GM23338 (cell line): Measurements from ENCODE around the gene RNASE8. TPM values are rescaled to one million over a fixed set of nuclear protein-coding genes. Genes with fewer than 3 reads are reported as not detected.

Experiments
- ATAC-seq: fragments of 200-7000 bp; cut with Tn5 transposase; 3 replicates; pipeline ENCODE4 v1.9.1; 2020
- DNase-seq: peaks from one replicate; pipeline ENCODE4 v3.0.0-alpha.2; 2015; ENCODE audit warnings: low spot score
- H2AFZ ChIP-seq: fragments of 200-600 bp; sonication (generic); 2 replicates; pipeline ENCODE4 v1.8.0; 2016; ENCODE audit warnings: antibody characterized with exemption, mild to moderate bottlenecking, moderate library complexity
- H3F3A ChIP-seq: fragments of 200-600 bp; sonication (generic); replicated peaks from 2 replicates; pipeline ENCODE4 v1.8.0; 2017; ENCODE audit warnings: antibody characterized with exemption, mixed run types, low read depth
- H3K27ac ChIP-seq: fragments of 200-600 bp; sonication (generic); 2 replicates; pipeline ENCODE4 v1.6.1; 2016; ENCODE audit warnings: low read depth
- H3K27me3 ChIP-seq: fragments of 200-600 bp; sonication (generic); 2 replicates; pipeline ENCODE4 v1.8.0; 2016; ENCODE audit warnings: mild to moderate bottlenecking, mixed run types, moderate library complexity; ENCODE audit not compliant: insufficient read depth
- H3K36me3 ChIP-seq: fragments of 200-600 bp; sonication (generic); 2 replicates; pipeline ENCODE4 v1.8.0; 2016; ENCODE audit warnings: mild to moderate bottlenecking; ENCODE audit not compliant: insufficient read depth
- H3K4me1 ChIP-seq: fragments of 200-600 bp; sonication (generic); 2 replicates; pipeline ENCODE4 v1.8.0; 2016; ENCODE audit warnings: mild to moderate bottlenecking, moderate library complexity; ENCODE audit not compliant: insufficient read depth
- H3K4me2 ChIP-seq: fragments of 200-600 bp; sonication (generic); 2 replicates; pipeline ENCODE4 v1.7.1; 2017; ENCODE audit warnings: mixed run types
- H3K4me3 ChIP-seq: fragments of 200-600 bp; sonication (generic); 2 replicates; pipeline ENCODE4 v1.6.1; 2016; ENCODE audit warnings: mixed run types
- H3K79me2 ChIP-seq: fragments of 200-600 bp; sonication (generic); replicated peaks from 2 replicates; pipeline ENCODE4 v1.8.0; 2017; ENCODE audit warnings: mild to moderate bottlenecking; ENCODE audit not compliant: insufficient read depth
- H3K9me2 ChIP-seq: fragments of 200-600 bp; sonication (generic); 2 replicates; pipeline ENCODE4 v1.8.0; 2017; ENCODE audit not compliant: insufficient read depth
- H4K20me1 ChIP-seq: fragments of 200-600 bp; sonication (generic); replicated peaks from 2 replicates; pipeline ENCODE4 v1.8.0; 2017; ENCODE audit warnings: mild to moderate bottlenecking; ENCODE audit not compliant: insufficient read depth
- H3K27ac Mint-ChIP-seq: 2 replicates; pipeline ENCODE4 v1.8.0; 2020; ENCODE audit warnings: inconsistent platforms, mild to moderate bottlenecking, moderate library complexity, mixed read lengths
- H3K27me3 Mint-ChIP-seq: 3 replicates; pipeline ENCODE4 v1.8.0; 2022; ENCODE audit warnings: low read depth, mild to moderate bottlenecking, moderate library complexity, mixed read lengths, inconsistent platforms; ENCODE audit not compliant: insufficient read depth, poor library complexity
- H3K36me3 Mint-ChIP-seq: 3 replicates; pipeline ENCODE4 v1.8.0; 2021; ENCODE audit warnings: low read depth, mild to moderate bottlenecking, inconsistent platforms, moderate library complexity, mixed read lengths
- H3K4me1 Mint-ChIP-seq: 3 replicates; pipeline ENCODE4 v1.8.0; 2020; ENCODE audit warnings: mild to moderate bottlenecking, inconsistent platforms, mixed read lengths
- H3K4me3 Mint-ChIP-seq: 3 replicates; pipeline ENCODE4 v1.8.0; 2021; ENCODE audit warnings: moderate library complexity, mild to moderate bottlenecking, inconsistent platforms, mixed read lengths
- H3K9me3 Mint-ChIP-seq: 3 replicates; pipeline ENCODE4 v1.8.0; 2020; ENCODE audit warnings: moderate library complexity, mild to moderate bottlenecking, inconsistent platforms, mixed read lengths
- CREB1 ChIP-seq: fragments of 250-450 bp; sonication (Bioruptor Pico); IDR thresholded peaks from 2 replicates; pipeline ENCODE4 v1.5.0; 2020; ENCODE audit warnings: low read depth, mild to moderate bottlenecking, moderate library complexity
- ETS1 ChIP-seq: IDR thresholded peaks from 2 replicates; pipeline ENCODE4 v1.6.1; 2016; ENCODE audit warnings: antibody characterized with exemption
- EZH2phosphoT487 ChIP-seq: fragments of 200-600 bp; sonication (generic); IDR thresholded peaks from one replicate; pipeline ENCODE4 v1.8.1; 2018; ENCODE audit warnings: antibody characterized with exemption; ENCODE audit not compliant: unreplicated experiment
- JUNB ChIP-seq: IDR thresholded peaks from one replicate; pipeline ENCODE4 v1.6.1; 2016; ENCODE audit warnings: antibody characterized with exemption; ENCODE audit not compliant: unreplicated experiment
- POLR2AphosphoS5 ChIP-seq: IDR thresholded peaks from 2 replicates; pipeline ENCODE4 v1.6.1; 2016; ENCODE audit warnings: antibody characterized with exemption, low read depth
- STAT1 ChIP-seq: IDR thresholded peaks from one replicate; pipeline ENCODE4 v1.6.1; 2016; ENCODE audit warnings: antibody characterized with exemption; ENCODE audit not compliant: unreplicated experiment
- ZNF114 ChIP-seq: fragments of 250-450 bp; sonication (Bioruptor Pico); IDR thresholded peaks from 2 replicates; pipeline ENCODE4 v1.5.0; 2020; ENCODE audit warnings: mild to moderate bottlenecking, moderate library complexity
- polyA plus RNA-seq: library from polyadenylated mRNA; unstranded; fragments of >200 nt; fragmentation: Nextera tagmentation; extraction: Ambion mirVana; gene quantifications from 2 replicates; pipeline ENCODE4 v1.2.1, GENCODE V29; 2016
- total RNA-seq: library from RNA; depleted of rRNA; stranded (reverse); fragments of >200 nt; shearing (Covaris generic); gene quantifications from 2 replicates; pipeline ENCODE4 v1.2.3, GENCODE V29; 2014
- TF ChIP-seq, protein P1 (sequence below): IDR thresholded peaks from one replicate; pipeline ENCODE4 v1.6.1; 2018; ENCODE audit warnings: antibody characterized with exemption; ENCODE audit not compliant: unreplicated experiment
- TF ChIP-seq, protein P2 (sequence below): fragments of 250-450 bp; sonication (Bioruptor Pico); IDR thresholded peaks from 2 replicates; pipeline ENCODE4 v1.5.0; 2020; ENCODE audit warnings: mild to moderate bottlenecking, moderate library complexity

Gene RNASE8
- total and polyA plus RNA-seq, 2 experiments from 2014 or later, result not detected

GRCh38 chr14:21042918-21043317 lies 14.7 kb upstream of the RNASE8 start:
- Mint-ChIP-seq H3K4me3 (no peak overlapping the region), H3K27me3 (peaks cover 10% of the 10 kb centered on the region), H3K36me3 (no peaks in the 10 kb centered on the region; the same call in 2 of the 3 replicates), H3K4me1 (peaks cover 26% of the 10 kb centered on the region), H3K9me3 (no peaks in the 10 kb centered on the region; the same call in 2 of the 3 replicates), H3K27ac (no peak overlapping the region)
- H3F3A ChIP-seq, result no peaks in the 10 kb centered on the region
- H3K4me2 ChIP-seq, result no peak overlapping the region
- no peak for ATAC-seq
- no peak overlapping the region for H3K27ac ChIP-seq
- no peaks in the 10 kb centered on the region for H3K27me3 ChIP-seq
- DNase-seq, result no peak
- no peaks in the 10 kb centered on the region for H3K9me2 ChIP-seq
- H3K4me3 ChIP-seq, result no peak overlapping the region
- H3K36me3 ChIP-seq, result no peaks in the 10 kb centered on the region
- no peaks in the 10 kb centered on the region for H4K20me1 ChIP-seq
- TF ChIP-seq POLR2AphosphoS5, result no peak
- no peak for TF ChIP-seq ETS1
- TF ChIP-seq, protein P1, sequence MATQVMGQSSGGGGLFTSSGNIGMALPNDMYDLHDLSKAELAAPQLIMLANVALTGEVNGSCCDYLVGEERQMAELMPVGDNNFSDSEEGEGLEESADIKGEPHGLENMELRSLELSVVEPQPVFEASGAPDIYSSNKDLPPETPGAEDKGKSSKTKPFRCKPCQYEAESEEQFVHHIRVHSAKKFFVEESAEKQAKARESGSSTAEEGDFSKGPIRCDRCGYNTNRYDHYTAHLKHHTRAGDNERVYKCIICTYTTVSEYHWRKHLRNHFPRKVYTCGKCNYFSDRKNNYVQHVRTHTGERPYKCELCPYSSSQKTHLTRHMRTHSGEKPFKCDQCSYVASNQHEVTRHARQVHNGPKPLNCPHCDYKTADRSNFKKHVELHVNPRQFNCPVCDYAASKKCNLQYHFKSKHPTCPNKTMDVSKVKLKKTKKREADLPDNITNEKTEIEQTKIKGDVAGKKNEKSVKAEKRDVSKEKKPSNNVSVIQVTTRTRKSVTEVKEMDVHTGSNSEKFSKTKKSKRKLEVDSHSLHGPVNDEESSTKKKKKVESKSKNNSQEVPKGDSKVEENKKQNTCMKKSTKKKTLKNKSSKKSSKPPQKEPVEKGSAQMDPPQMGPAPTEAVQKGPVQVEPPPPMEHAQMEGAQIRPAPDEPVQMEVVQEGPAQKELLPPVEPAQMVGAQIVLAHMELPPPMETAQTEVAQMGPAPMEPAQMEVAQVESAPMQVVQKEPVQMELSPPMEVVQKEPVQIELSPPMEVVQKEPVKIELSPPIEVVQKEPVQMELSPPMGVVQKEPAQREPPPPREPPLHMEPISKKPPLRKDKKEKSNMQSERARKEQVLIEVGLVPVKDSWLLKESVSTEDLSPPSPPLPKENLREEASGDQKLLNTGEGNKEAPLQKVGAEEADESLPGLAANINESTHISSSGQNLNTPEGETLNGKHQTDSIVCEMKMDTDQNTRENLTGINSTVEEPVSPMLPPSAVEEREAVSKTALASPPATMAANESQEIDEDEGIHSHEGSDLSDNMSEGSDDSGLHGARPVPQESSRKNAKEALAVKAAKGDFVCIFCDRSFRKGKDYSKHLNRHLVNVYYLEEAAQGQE, result no peak
- no peak for TF ChIP-seq ZNF114 (CRISPR knock-in tag)
- no peak for TF ChIP-seq STAT1
- no peak for TF ChIP-seq EZH2phosphoT487
- TF ChIP-seq, protein P2, sequence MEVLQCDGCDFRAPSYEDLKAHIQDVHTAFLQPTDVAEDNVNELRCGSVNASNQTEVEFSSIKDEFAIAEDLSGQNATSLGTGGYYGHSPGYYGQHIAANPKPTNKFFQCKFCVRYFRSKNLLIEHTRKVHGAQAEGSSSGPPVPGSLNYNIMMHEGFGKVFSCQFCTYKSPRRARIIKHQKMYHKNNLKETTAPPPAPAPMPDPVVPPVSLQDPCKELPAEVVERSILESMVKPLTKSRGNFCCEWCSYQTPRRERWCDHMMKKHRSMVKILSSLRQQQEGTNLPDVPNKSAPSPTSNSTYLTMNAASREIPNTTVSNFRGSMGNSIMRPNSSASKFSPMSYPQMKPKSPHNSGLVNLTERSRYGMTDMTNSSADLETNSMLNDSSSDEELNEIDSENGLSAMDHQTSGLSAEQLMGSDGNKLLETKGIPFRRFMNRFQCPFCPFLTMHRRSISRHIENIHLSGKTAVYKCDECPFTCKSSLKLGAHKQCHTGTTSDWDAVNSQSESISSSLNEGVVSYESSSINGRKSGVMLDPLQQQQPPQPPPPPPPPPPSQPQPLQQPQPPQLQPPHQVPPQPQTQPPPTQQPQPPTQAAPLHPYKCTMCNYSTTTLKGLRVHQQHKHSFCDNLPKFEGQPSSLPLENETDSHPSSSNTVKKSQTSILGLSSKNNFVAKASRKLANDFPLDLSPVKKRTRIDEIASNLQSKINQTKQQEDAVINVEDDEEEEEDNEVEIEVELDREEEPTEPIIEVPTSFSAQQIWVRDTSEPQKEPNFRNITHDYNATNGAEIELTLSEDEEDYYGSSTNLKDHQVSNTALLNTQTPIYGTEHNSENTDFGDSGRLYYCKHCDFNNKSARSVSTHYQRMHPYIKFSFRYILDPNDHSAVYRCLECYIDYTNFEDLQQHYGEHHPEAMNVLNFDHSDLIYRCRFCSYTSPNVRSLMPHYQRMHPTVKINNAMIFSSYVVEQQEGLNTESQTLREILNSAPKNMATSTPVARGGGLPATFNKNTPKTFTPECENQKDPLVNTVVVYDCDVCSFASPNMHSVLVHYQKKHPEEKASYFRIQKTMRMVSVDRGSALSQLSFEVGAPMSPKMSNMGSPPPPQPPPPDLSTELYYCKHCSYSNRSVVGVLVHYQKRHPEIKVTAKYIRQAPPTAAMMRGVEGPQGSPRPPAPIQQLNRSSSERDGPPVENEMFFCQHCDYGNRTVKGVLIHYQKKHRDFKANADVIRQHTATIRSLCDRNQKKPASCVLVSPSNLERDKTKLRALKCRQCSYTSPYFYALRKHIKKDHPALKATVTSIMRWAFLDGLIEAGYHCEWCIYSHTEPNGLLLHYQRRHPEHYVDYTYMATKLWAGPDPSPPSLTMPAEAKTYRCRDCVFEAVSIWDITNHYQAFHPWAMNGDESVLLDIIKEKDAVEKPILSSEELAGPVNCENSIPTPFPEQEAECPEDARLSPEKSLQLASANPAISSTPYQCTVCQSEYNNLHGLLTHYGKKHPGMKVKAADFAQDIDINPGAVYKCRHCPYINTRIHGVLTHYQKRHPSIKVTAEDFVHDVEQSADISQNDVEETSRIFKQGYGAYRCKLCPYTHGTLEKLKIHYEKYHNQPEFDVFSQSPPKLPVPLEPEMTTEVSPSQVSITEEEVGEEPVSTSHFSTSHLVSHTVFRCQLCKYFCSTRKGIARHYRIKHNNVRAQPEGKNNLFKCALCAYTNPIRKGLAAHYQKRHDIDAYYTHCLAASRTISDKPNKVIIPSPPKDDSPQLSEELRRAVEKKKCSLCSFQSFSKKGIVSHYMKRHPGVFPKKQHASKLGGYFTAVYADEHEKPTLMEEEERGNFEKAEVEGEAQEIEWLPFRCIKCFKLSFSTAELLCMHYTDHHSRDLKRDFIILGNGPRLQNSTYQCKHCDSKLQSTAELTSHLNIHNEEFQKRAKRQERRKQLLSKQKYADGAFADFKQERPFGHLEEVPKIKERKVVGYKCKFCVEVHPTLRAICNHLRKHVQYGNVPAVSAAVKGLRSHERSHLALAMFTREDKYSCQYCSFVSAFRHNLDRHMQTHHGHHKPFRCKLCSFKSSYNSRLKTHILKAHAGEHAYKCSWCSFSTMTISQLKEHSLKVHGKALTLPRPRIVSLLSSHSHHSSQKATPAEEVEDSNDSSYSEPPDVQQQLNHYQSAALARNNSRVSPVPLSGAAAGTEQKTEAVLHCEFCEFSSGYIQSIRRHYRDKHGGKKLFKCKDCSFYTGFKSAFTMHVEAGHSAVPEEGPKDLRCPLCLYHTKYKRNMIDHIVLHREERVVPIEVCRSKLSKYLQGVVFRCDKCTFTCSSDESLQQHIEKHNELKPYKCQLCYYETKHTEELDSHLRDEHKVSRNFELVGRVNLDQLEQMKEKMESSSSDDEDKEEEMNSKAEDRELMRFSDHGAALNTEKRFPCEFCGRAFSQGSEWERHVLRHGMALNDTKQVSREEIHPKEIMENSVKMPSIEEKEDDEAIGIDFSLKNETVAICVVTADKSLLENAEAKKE, result no peak
- TF ChIP-seq JUNB, result no peak
- TF ChIP-seq CREB1 (CRISPR knock-in tag), result no peak
- H3K4me1 ChIP-seq, result peaks cover 10% of the 10 kb centered on the region
- H2AFZ ChIP-seq, result no peak overlapping the region
- H3K79me2 ChIP-seq, result no peaks in the 10 kb centered on the region
